Daoy (cell line): ENCODE results near the gene ALG11. TPM values are rescaled to one million over a fixed set of nuclear protein-coding genes. Genes with fewer than 3 reads are reported as not detected.
"Not testable (repeated sequence)": the region's sequence is repeated elsewhere in the genome, so short reads cannot be mapped to it uniquely, and the experiment has no call there.

ENCODE experiments used
- DNase-seq: peaks from one replicate; pipeline ENCODE4 v3.0.0-alpha.2; 2015; ENCODE audit warnings: low read depth
- total RNA-seq: library from RNA; depleted of rRNA; stranded (reverse); fragments of >200 nt; shearing (Covaris generic); gene quantifications from 2 replicates; pipeline ENCODE4 v1.2.3, GENCODE V29; 2014; rRNA removed

ALG11 gene
- total RNA-seq, 1 experiment from 2014 or later, result 6.9 TPM

DNA sequence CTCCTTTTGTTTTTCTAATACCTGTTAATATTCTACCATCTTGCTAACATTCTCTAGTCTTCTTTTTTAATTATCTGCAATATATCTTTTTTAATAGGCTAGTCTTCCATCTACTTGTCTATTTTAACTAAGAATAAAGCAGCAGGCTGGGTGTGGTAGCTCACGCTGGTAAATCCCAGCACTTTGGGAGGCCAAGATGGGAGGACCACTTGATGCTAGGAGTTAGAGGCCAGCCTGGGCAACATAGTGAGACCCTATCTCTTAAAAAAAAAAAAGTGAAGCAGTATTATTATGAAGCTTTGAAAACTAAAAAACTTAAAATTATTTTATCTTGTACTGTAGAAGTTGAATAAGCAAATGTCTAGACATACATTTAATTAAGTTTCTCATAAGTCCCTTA lies 15.6 kb downstream of the ALG11 start:
- no peak for DNase-seq

DNA sequence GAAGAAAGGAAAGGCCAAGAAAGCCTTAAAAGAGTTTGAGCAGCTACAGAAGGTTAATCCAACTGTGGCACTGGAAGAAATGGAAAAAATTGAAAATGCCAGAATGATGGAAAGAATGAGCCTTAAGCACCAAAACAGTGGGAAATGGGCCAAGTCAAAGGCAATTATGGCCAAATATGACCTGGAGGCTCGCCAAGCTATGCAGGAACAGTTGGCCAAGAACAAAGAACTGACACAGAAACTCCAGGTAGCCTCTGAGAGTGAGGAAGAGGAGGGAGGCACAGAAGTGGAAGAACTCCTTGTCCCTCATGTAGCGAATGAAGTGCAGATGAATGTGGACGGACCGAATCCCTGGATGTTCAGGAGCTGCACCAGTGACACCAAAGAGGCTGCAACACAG lies 17.4 kb downstream of the ALG11 start:
- no peak for DNase-seq

DNA sequence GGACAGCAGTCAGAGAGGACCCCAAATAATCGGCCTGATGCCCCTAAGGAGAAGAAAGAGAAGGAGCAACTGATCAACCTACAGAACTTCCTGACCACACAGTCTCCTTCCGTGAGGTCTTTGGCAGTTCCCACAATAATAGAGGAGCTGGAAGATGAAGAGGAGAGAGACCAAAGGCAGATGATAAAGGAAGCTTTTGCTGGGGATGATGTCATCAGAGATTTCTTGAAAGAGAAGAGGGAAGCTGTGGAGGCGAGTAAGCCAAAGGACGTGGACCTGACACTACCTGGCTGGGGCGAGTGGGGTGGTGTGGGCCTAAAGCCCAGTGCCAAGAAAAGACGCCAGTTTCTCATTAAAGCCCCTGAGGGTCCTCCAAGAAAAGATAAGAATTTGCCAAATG lies 18.2 kb downstream of the ALG11 start:
- not testable (repeated sequence) for DNase-seq

DNA sequence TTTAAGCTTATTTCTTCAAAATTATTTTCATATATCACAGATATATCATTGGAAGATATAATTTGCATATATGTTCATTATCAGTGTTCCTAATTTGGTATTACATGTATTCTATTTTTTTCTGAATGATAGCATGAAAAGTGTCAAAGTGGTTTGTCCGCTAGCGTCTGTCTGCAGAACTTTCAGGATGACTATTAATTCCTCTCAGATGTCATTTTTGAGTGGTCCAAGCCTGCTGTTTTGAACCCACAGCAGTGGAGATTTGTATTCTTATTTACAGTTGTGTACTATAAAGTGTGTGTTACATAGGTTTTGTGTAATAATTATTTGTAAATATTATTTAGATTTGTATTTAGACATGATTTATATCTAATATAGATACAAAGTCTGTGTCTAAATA lies 20.8 kb downstream of the ALG11 start:
- no peak for DNase-seq

DNA sequence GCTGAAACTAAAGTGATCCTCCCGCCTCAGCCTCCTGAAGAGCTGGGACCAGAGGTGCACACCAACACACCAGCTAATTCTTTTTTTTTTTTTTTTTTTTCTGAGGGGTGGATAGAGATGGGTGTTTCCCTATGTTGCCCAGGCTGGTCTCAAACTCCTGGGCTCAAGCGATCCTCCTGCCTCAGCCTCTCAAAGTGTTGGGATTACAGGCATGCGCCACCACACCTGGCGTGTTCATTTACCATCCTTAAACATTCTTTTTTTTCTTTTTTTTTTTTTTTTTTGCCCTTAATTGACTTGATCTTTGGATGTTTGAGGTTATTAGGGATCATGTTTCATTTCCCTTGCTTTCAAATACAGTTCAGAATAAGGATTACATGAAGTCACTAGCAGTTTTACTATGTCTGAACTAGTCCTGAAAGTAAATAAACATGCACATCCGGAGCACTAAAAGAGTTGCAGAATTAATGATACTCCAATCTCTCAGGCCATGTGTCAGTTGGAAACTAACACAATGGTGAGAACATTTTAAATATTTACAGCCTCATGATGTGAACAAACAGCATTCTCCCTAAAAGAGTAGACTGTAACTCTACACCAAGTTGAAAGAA lies 22.5 kb downstream of the ALG11 start:
- DNase-seq, result no peak

DNA sequence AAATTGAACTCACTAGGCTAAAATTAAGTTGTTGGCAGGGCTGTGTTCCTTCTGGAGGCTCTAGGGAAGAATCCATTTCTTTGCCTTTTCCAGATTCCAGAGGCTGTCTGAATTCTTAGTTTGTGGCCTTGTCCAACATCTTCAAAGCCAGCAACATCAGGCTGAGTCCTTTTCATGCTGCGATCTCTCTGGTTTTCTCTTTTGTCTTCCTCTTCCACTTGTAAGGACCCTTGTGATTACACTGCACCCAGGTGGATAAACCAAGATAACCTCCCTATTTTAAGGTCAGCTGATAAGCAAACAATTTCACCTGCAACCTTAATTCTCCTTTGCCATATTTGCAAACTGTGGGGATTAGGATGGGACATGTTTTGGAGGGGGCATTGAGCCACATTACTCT lies 23.8 kb downstream of the ALG11 start:
- DNase-seq, result no peak

DNA sequence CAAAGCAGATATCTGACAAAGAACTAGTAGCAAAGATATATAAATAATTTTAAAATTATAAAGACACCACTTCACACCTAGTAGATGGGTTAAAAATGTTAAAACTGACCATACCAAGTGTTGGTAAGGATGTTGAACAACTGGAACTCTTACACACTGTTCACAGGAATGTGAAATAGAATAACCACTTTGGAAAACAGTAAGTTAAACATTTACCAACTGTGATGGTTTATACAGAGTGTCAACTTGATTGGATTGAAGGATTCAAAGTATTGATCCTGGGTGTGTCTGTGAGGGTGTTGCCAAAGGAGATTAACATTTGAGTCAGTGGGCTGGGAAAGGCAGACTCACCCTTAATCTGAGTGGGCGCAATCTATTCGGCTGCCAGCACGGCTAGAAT lies 31.5 kb downstream of the ALG11 start:
- no peak for DNase-seq

DNA sequence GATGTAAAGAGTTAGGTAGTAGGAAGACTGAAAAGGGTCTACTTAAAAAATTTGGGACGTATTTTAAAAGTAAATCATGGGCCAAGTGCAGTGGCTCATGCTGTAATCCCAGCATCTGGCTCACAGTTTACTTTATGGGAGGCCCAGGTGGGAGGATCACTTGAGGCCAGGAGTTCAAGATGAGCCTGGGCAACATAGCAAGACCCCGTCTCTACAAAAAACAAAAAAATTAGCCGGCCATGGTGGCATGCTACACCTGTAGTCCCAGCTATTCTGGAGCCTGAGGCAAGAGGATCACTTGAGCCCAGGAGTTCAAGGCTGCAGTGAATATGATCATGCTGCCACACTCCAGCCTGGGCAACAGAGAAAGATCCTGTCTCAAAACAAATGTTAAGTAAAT lies 35.3 kb downstream of the ALG11 start:
- DNase-seq, result no peak

DNA sequence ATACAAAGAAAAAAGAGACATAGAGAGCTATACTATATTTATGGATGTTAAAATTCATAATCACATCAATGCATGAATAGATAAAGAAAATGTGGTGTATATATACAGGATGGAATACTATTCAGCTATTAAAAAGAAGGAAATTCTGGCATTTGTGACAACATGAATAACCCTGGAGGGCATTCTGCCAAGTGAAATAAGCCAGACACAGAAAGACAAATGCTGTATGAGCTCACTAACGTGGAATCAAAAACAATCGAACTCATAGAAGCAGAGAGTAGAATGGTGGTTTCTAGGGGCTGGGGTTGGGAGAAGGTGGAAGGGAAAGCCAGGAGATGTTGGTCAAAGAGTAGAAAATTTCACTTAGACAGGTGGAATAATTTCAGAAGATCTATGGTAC lies 36.3 kb downstream of the ALG11 start:
- DNase-seq, result peak; percentile 21

DNA sequence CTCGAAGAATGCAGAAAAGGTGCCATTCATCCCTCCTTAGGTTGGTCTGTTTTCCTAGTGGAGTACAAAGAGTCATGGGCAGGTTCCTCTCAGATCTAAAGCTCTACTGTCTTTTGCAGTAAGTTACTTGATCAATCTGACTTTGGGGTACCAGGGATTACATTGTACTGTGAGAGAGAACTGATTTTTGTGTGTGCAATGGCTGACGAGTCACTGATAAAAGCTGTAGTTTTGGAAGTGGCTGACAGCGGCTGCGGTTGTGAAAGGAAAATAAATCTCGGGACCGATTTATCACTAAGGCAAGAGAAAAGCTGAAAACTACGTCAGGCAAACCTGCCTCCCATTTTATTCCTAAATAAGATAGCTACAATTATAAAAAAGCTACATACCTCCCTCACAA lies 39.2 kb downstream of the ALG11 start:
- DNase-seq, result no peak

DNA sequence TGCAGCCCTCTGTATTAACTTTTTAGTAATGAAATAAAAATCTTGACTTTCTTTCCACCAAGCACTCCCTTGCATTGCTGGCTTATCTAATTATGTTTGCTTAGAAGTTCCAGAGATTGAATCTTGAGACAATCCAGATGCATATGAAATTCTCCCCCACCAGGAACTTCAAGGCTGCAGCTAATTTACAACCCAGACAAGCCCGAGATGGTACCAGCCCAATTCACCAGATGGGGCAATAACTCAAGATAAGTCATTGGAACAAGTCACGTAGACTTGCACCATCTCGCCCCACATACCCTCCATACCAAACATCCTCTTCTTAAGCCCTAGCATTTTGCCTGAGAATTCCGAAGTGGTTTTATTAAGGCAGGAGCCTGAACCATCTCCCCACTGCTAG lies 41.3 kb downstream of the ALG11 start:
- DNase-seq, result no peak

DNA sequence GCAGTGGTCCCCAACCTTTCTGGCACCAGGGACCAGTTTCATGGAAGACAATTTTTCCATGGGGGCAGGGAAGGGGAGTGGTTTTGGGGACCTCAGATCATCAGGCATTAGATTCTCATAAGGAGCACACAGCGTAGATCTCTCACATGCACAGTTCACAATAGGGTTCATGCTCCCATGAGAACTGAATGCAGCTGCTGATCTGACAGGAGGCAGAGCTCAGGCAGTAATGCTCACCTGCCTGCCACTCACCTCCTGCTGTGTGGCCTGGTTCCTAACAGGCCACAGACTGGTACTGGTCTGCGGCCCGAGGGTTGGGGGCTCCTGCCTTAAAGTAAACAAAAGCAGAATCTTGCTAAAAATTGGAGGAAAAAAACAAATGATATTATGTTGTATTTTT lies 48.9 kb downstream of the ALG11 start:
- not testable (repeated sequence) for DNase-seq

DNA sequence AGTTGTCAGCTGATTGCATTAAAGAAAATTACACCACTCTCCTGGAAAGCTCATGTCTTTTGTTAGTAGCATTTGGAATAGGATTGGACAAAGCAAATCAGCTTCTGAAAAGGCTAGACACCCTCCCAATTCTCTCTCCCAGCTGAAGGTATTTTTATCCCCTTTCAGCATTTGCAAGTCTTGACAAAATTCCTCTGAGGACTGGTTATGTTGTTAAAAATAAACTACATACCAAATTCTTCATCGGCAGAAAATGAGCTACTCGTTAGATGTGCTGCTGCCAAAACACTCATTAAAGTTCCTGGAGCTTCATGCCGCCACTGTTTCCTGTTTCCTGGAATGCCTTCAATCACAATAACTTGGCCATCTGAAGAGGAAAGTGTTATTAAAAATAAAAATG lies 49.4 kb downstream of the ALG11 start:
- DNase-seq, result no peak

DNA sequence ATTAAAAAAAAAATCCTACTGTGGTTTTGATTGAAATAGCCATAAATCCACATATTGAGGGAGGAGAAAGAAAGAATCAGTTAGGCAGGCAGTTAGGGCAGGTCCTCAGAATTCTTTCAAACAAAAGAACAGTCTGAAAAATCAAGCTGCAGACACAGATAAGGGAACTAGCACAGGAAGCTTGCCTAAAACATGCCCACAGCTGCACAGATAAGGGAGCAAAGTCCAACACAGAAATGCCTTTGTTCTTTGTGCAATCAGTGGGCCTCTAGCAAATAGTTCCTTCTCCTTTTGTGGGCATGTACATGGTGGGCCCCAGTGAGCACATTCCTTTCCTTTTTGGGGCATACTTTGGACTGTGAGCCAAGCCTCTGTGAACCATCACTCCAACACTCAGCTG lies 55.0 kb downstream of the ALG11 start:
- no peak for DNase-seq

DNA sequence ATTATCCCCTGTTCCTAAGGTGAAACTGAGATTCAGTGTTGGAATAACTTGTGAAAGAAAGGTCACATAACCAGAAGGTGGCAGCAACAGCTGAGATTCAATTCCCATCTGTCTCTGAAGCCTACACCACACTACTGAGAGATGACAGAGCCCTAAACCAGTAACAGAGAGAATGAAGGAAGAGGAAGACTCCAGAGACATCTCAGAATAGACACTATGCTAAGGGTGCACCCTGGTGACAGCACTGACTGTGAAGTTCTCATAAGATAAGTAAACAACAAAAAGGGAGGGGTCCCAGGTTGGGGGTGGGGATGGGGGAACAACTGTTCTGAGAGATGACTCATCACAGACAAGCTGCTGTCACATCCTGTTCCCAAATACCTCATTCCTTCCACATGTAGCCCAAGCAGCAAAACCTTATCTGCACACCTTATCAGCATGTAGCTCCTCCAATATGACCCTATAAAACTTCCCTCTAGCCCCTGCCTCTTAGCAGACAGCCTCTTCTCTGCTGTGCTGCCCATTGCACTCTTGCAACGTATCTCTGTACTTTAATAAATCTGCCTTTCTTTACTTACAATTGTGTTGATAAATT lies 58.8 kb downstream of the ALG11 start:
- DNase-seq, result peak; percentile 15

Other genes starting within 250 kb of the ALG11 start
- gene DHRS12, start 208.2 kb upstream of the ALG11 start, total RNA-seq, result 0.27 TPM in 1 of 2 replicates, not detected in the other
- not detected in 2 replicates for gene TMEM272, start 167.2 kb upstream of the ALG11 start, total RNA-seq
- not detected in 2 replicates for gene CCDC70, start 150.4 kb upstream of the ALG11 start, total RNA-seq
- 1.5 TPM in 2 replicates for gene ATP7B, start 948 bp upstream of the ALG11 start, total RNA-seq
- 5.8 and 6.0 TPM in 2 replicates for gene UTP14C, start 12.3 kb downstream of the ALG11 start, total RNA-seq
- 0.23 TPM in 1 of 2 replicates, not detected in the other for gene NEK5, start 116.7 kb downstream of the ALG11 start, total RNA-seq
- 17.1 and 17.8 TPM in 2 replicates for gene NEK3, start 147.2 kb downstream of the ALG11 start, total RNA-seq